HEK293 (cell line): ENCODE data around the gene UACA.

Source experiments
- GLIS2 ChIP-seq: fragments of 450-650 bp; formaldehyde crosslinking; IDR thresholded peaks from 2 replicates; pipeline ENCODE4 v1.5.1; 2016; ENCODE audit warnings: missing biosample characterization, missing genetic modification characterization
- HOXA7 ChIP-seq: sonication (generic); formaldehyde crosslinking; IDR thresholded peaks from 2 replicates; pipeline ENCODE4 v1.8.1; 2022; ENCODE audit warnings: missing genetic modification reagents, borderline replicate concordance
- HOXD13 ChIP-seq: sonication (generic); formaldehyde crosslinking; IDR thresholded peaks from 2 replicates; pipeline ENCODE4 v1.8.0; 2022; ENCODE audit warnings: missing genetic modification reagents, borderline replicate concordance
- IKZF3 ChIP-seq: fragments of 450-650 bp; IDR thresholded peaks from 2 replicates; pipeline ENCODE4 v1.5.0; 2018; ENCODE audit warnings: missing biosample characterization, mild to moderate bottlenecking, missing genetic modification characterization, moderate library complexity
- KLF9 ChIP-seq: fragments of 450-650 bp; formaldehyde crosslinking; IDR thresholded peaks from 2 replicates; pipeline ENCODE4 v1.5.1; 2016; ENCODE audit warnings: missing biosample characterization, missing genetic modification characterization, low read depth
- MZF1 ChIP-seq: fragments of 450-650 bp; formaldehyde crosslinking; IDR thresholded peaks from 2 replicates; pipeline ENCODE4 v1.5.1; 2017; ENCODE audit warnings: missing biosample characterization, missing genetic modification characterization, borderline replicate concordance
- SCRT2 ChIP-seq: fragments of 450-650 bp; formaldehyde crosslinking; IDR thresholded peaks from 2 replicates; pipeline ENCODE4 v1.5.1; 2016; ENCODE audit warnings: missing biosample characterization, missing genetic modification characterization
- TRIM28 ChIP-seq: IDR thresholded peaks from 2 replicates; pipeline ENCODE4 v1.6.1; 2011; ENCODE audit warnings: low read length, control low read depth, borderline replicate concordance
- ZBTB1 ChIP-seq: fragments of 450-650 bp; formaldehyde crosslinking; IDR thresholded peaks from 2 replicates; pipeline ENCODE4 v1.5.1; 2016; ENCODE audit warnings: missing biosample characterization, missing genetic modification characterization
- ZBTB11 ChIP-seq: fragments of 450-650 bp; formaldehyde crosslinking; conservative IDR thresholded peaks from 2 replicates; pipeline ENCODE4 v1.5.1; 2016; ENCODE audit warnings: low read depth, missing biosample characterization, missing genetic modification characterization
- ZEB2 ChIP-seq: fragments of 450-650 bp; formaldehyde crosslinking; IDR thresholded peaks from 2 replicates; pipeline ENCODE4 v1.5.1; 2016; ENCODE audit warnings: missing biosample characterization, missing genetic modification characterization
- ZFP41 ChIP-seq: fragments of 450-650 bp; formaldehyde crosslinking; IDR thresholded peaks from 2 replicates; pipeline ENCODE4 v1.5.1; 2016; ENCODE audit warnings: missing biosample characterization, missing genetic modification characterization, borderline replicate concordance
- ZIC2 ChIP-seq: fragments of 450-650 bp; formaldehyde crosslinking; IDR thresholded peaks from 2 replicates; pipeline ENCODE4 v1.5.1; 2016; ENCODE audit warnings: missing biosample characterization, missing genetic modification characterization
- ZNF132 ChIP-seq: fragments of 450-650 bp; formaldehyde crosslinking; IDR thresholded peaks from 2 replicates; pipeline ENCODE4 v1.5.1; 2017; ENCODE audit warnings: missing biosample characterization, missing genetic modification characterization, borderline replicate concordance
- ZNF174 ChIP-seq: fragments of 450-650 bp; formaldehyde crosslinking; IDR thresholded peaks from 2 replicates; pipeline ENCODE4 v1.5.0; 2017; ENCODE audit warnings: missing biosample characterization, mild to moderate bottlenecking, missing genetic modification characterization
- ZNF214 ChIP-seq: fragments of 450-650 bp; formaldehyde crosslinking; IDR thresholded peaks from 2 replicates; pipeline ENCODE4 v1.5.1; 2017; ENCODE audit warnings: missing biosample characterization, mild to moderate bottlenecking, missing genetic modification characterization, borderline replicate concordance
- ZNF248 ChIP-seq: fragments of 450-650 bp; formaldehyde crosslinking; IDR thresholded peaks from 2 replicates; pipeline ENCODE4 v1.5.1; 2017; ENCODE audit warnings: missing biosample characterization, missing genetic modification characterization
- ZNF341 ChIP-seq: fragments of 450-650 bp; formaldehyde crosslinking; IDR thresholded peaks from 2 replicates; pipeline ENCODE4; 2016; ENCODE audit warnings: low read depth, missing biosample characterization, missing genetic modification characterization
- ZNF501 ChIP-seq: fragments of 450-650 bp; formaldehyde crosslinking; IDR thresholded peaks from 2 replicates; pipeline ENCODE4 v1.5.1; 2016; ENCODE audit warnings: missing biosample characterization, missing genetic modification characterization
- ZNF510 ChIP-seq: fragments of 450-650 bp; formaldehyde crosslinking; IDR thresholded peaks from 2 replicates; pipeline ENCODE4 v1.5.1; 2018; ENCODE audit warnings: mild to moderate bottlenecking, missing genetic modification characterization, missing biosample characterization; ENCODE audit not compliant: insufficient replicate concordance
- ZNF623 ChIP-seq: fragments of 450-650 bp; formaldehyde crosslinking; IDR thresholded peaks from 2 replicates; pipeline ENCODE4 v1.5.1; 2016; ENCODE audit warnings: missing biosample characterization, missing genetic modification characterization
- ZNF747 ChIP-seq: fragments of 450-650 bp; formaldehyde crosslinking; IDR thresholded peaks from 2 replicates; pipeline ENCODE4 v1.5.1; 2016; ENCODE audit warnings: missing biosample characterization, missing genetic modification characterization
- ZNF776 ChIP-seq: fragments of 450-650 bp; formaldehyde crosslinking; IDR thresholded peaks from 2 replicates; pipeline ENCODE4 v1.5.0; 2017; ENCODE audit warnings: missing biosample characterization, missing genetic modification characterization, borderline replicate concordance
- ZNF837 ChIP-seq: fragments of 450-650 bp; formaldehyde crosslinking; IDR thresholded peaks from 2 replicates; pipeline ENCODE4 v1.5.1; 2016; ENCODE audit warnings: missing biosample characterization, missing genetic modification characterization
- ZSCAN18 ChIP-seq: fragments of 450-650 bp; formaldehyde crosslinking; IDR thresholded peaks from 2 replicates; pipeline ENCODE4 v1.5.1; 2016; ENCODE audit warnings: missing biosample characterization, missing genetic modification characterization
- ZSCAN30 ChIP-seq: fragments of 450-650 bp; IDR thresholded peaks from 2 replicates; pipeline ENCODE4 v1.5.1; 2018; ENCODE audit warnings: missing biosample characterization, mild to moderate bottlenecking, missing genetic modification characterization, moderate library complexity
- ZXDB ChIP-seq: fragments of 450-650 bp; formaldehyde crosslinking; IDR thresholded peaks from 2 replicates; pipeline ENCODE4 v1.5.1; 2016; ENCODE audit warnings: missing biosample characterization, missing genetic modification characterization
- TF ChIP-seq, protein P1 (sequence below): fragments of 450-650 bp; IDR thresholded peaks from 2 replicates; pipeline ENCODE4 v1.5.1; 2018; ENCODE audit warnings: missing biosample characterization, missing genetic modification characterization
- TF ChIP-seq, protein P2 (sequence below): IDR thresholded peaks from 2 replicates; pipeline ENCODE4 v1.6.1; 2011; ENCODE audit warnings: mild to moderate bottlenecking, low read depth, low read length, borderline replicate concordance
- TF ChIP-seq, protein P3 (sequence below): fragments of 450-650 bp; formaldehyde crosslinking; IDR thresholded peaks from 2 replicates; pipeline ENCODE4 v1.5.0; 2017; ENCODE audit warnings: missing biosample characterization, missing genetic modification characterization, borderline replicate concordance

UACA gene

DNA sequence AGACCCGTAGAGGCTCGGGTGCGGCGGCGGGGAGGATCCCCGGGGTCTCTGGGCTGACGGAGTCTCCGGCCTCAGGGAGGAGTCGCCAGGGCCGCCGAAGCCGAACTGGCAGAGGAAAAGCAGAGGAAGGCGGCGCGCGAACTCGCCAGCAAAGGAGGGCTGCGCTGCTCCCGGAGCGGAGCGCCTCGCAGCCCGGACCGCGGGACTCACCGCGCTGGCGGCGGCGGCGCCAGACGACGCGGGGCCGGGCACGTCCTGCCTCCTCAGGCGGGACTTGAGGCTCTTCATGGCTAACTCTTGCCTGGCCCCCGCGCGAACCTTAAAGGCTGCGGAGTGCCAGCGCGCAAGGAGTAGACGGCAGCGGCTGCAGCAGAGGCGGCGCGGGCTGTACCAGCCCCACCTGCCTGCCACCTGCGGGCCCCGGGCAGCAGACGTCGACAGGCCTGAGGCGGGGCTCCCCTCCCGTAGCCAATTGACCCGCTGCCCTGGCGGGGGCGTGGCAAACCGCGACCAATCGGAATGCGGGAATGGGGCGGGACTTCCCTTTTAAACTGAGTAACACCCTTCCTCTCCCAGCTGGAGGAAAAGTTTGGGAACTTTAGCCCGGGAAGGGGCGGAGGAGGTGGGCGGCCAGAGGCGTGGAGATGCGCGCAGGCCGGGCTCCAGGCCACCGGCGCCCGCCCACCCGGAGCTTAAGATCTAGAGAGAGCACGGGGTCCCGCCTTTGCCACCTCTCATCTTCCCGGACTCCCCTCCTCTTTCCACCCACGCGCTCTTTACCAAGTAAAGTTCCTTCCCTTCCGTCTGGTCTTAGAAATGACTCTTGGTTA, at the start of gene UACA (continued):
- TF ChIP-seq ZSCAN18 (tag by site-specific recombination): no peak
- TF ChIP-seq ZNF776 (tag by site-specific recombination): no peak
- TF ChIP-seq, protein P1, sequence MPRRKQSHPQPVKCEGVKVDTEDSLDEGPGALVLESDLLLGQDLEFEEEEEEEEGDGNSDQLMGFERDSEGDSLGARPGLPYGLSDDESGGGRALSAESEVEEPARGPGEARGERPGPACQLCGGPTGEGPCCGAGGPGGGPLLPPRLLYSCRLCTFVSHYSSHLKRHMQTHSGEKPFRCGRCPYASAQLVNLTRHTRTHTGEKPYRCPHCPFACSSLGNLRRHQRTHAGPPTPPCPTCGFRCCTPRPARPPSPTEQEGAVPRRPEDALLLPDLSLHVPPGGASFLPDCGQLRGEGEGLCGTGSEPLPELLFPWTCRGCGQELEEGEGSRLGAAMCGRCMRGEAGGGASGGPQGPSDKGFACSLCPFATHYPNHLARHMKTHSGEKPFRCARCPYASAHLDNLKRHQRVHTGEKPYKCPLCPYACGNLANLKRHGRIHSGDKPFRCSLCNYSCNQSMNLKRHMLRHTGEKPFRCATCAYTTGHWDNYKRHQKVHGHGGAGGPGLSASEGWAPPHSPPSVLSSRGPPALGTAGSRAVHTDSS (tag by site-specific recombination): no peak; the same call in 1 of the 2 replicates
- TF ChIP-seq ZSCAN30 (tag by site-specific recombination): peak; percentile 87
- no peak for TF ChIP-seq ZNF510 (tag by site-specific recombination)
- TF ChIP-seq ZEB2 (tag by site-specific recombination): peak; percentile 97
- peak; percentile 60 for TF ChIP-seq ZIC2 (tag by site-specific recombination)
- TF ChIP-seq SCRT2 (tag by site-specific recombination): peak; percentile 69
- TF ChIP-seq ZNF747 (tag by site-specific recombination): no peak
- TF ChIP-seq ZFP41 (tag by site-specific recombination): no peak
- no peak; the same call in 1 of the 2 replicates for TF ChIP-seq MZF1 (tag by site-specific recombination)
- peak; percentile 100 for TF ChIP-seq IKZF3 (tag by site-specific recombination)
- TF ChIP-seq HOXD13 (CRISPR knock-in tag): no peak
- TF ChIP-seq ZBTB11 (tag by site-specific recombination): peak; percentile 65
- no peak for TF ChIP-seq ZNF214
- TF ChIP-seq ZNF132 (tag by site-specific recombination): no peak
- TF ChIP-seq GLIS2 (tag by site-specific recombination): peak; percentile 90
- TF ChIP-seq ZNF501 (tag by site-specific recombination): no peak; the same call in 1 of the 2 replicates
- TF ChIP-seq TRIM28: no peak
- 0 out of 2 replicates have a peak, but pooled peaks have one; percentile 6 for TF ChIP-seq ZNF623 (tag by site-specific recombination)
- TF ChIP-seq ZNF174 (tag by site-specific recombination): no peak
- peak; percentile 48; the same call in 1 of the 2 replicates for TF ChIP-seq ZNF341 (tag by site-specific recombination)
- peak; percentile 80; the same call in 1 of the 2 replicates for TF ChIP-seq ZXDB (tag by site-specific recombination)
- TF ChIP-seq KLF9: peak; percentile 91
- TF ChIP-seq HOXA7: no peak
- no peak for TF ChIP-seq ZNF248
- TF ChIP-seq, protein P2, sequence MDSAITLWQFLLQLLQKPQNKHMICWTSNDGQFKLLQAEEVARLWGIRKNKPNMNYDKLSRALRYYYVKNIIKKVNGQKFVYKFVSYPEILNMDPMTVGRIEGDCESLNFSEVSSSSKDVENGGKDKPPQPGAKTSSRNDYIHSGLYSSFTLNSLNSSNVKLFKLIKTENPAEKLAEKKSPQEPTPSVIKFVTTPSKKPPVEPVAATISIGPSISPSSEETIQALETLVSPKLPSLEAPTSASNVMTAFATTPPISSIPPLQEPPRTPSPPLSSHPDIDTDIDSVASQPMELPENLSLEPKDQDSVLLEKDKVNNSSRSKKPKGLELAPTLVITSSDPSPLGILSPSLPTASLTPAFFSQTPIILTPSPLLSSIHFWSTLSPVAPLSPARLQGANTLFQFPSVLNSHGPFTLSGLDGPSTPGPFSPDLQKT: no peak
- TF ChIP-seq ZBTB1 (tag by site-specific recombination): no peak
- TF ChIP-seq, protein P3, sequence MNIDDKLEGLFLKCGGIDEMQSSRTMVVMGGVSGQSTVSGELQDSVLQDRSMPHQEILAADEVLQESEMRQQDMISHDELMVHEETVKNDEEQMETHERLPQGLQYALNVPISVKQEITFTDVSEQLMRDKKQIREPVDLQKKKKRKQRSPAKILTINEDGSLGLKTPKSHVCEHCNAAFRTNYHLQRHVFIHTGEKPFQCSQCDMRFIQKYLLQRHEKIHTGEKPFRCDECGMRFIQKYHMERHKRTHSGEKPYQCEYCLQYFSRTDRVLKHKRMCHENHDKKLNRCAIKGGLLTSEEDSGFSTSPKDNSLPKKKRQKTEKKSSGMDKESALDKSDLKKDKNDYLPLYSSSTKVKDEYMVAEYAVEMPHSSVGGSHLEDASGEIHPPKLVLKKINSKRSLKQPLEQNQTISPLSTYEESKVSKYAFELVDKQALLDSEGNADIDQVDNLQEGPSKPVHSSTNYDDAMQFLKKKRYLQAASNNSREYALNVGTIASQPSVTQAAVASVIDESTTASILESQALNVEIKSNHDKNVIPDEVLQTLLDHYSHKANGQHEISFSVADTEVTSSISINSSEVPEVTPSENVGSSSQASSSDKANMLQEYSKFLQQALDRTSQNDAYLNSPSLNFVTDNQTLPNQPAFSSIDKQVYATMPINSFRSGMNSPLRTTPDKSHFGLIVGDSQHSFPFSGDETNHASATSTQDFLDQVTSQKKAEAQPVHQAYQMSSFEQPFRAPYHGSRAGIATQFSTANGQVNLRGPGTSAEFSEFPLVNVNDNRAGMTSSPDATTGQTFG (tag by site-specific recombination): no peak
- peak; percentile 78; the same call in 1 of the 2 replicates for TF ChIP-seq ZNF837
